GOT3 (cell line): ENCODE results near the gene RPS6KA2.

Source experiments
- DNase-seq: peaks from one replicate; lab custom pipeline; 2025; ENCODE audit warnings: mixed read lengths; lab: John Stamatoyannopoulos, UW

The RPS6KA2 gene

DNA sequence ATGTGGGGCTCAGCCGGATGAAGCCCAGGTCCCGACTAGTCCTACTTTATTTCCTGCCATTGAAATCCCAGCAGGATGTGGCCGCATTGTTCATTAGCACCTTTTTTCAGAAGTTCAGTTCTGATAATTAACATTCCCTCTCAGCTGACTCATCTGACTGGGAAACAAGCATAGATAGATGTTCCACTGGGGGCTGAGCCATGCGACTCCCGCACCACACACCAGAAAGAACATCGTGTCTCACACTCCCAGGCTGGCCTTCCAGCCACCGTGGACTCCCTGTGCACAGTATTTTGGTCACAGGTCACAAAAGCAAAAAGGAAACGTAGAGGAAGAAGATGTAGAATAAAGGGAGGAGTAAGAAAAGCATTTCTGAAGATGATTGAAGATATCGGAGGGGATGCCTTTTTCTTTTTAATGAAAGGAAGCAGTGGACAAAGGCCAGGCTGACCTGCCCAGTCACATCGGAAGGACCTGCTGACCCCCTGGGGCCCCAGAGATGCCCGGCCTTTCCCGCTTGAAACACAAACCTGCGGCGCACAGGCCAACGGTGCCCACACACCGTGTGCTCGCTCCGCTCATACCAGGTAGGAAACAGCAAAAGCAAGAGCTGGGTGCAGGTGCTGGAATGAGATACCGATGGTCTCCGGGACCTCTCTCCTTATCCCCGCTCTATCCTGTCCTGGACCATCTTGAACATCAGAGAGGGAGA is 11.8 kb downstream of the RPS6KA2 start:
- no peak for DNase-seq

DNA sequence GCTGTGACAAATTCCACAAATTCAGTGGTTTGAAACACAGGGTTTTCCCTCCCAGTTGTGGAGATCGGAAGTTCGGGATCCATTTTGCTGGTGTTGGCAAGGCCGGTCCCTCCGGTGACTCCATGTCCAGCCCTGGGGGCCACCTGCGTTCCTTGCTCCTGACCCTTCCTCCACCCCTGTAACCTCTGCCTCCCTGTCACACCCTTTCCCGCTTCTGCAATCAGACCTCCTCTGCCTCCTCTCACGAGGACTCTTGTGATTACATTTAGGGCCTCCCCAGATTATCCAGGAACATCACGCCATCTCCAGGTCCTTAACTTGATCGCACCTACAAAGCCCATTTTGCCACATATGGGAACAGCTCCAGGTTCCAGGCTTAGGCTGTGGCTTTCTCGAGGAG is 12.5 kb downstream of the RPS6KA2 start:
- no peak for DNase-seq

DNA sequence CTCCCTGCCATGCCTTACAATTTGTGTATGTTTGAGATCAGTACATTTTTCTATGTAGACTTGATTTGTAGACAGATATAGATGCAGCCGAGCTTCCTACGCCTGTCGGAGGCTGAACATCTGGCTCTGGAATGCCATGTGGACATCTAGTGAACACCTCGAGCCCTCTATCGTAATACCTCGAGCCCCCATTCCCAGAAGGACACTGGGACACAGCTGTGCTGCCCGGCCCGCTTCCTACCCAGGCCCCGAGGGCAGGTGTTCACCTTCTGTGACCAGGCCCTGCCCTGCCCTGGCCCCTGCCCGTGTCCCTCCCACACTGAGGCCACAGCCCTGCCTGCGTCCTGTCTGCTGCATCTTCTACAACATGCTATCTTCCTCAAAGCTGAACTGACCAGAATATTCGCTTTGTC is 12.9 kb downstream of the RPS6KA2 start:
- DNase-seq = no peak

DNA sequence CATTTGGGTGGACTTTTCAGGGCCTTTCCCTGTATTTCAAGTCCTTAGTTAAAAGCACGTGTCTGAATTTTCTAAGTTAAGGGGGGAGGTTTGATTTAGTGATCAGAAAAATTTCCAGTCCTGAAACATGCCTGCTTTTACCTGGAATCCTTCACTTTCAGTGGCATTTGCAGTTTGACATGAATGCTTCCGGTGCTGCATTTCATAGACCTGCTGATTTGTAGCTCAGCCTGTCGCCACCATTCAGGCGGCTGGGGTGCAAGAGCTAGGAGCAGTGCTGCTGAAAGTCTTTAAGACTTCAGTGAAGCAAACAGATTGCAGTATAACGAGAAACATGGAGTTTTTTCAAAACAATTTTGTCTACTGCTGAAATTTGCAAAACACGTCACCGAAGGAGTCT is 14.0 kb downstream of the RPS6KA2 start:
- DNase-seq = no peak

DNA sequence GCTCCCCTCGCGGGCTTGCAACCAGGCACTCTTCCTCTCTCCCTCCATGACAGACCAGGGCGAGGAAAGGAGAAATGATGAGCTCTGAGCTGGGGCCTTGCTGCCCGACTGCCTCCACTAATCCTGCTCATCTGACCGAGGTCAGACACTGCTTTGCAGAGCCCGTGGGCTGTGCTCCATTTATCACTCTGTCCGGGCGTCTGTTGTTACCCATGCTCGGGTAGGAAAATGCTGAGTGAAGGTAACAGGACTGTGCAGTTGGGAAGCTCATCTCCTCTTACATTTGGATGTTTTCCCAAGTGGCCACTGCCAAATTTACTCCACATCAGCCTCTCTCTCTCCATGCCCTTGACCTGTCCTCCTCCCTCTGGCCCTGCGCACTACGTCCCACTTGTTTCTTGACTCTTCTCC is 14.6 kb downstream of the RPS6KA2 start:
- no peak for DNase-seq

- no peak for DNase-seq
Observed at GRCh38 chr6:166611631-166612030, 15.4 kb downstream of the RPS6KA2 start.

DNA sequence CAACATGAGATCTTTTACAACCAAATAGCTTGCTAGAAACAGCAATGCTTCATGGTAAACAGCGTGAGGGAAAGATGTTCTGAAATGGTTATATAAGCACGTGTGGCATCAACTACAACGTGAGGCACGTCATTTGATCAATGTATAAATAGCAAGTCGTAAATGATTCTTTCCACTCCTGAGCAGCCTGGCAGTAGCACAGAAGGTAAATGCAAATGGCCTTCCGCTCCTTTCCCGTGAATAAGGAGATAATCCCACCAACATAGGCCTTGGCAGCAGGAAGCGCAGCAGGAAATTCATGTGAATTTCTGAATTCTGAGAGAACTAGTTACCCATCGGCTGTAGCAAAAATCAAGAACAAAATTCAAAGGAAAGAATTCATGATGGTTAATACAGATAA is 17.0 kb downstream of the RPS6KA2 start:
- DNase-seq = no peak

DNA sequence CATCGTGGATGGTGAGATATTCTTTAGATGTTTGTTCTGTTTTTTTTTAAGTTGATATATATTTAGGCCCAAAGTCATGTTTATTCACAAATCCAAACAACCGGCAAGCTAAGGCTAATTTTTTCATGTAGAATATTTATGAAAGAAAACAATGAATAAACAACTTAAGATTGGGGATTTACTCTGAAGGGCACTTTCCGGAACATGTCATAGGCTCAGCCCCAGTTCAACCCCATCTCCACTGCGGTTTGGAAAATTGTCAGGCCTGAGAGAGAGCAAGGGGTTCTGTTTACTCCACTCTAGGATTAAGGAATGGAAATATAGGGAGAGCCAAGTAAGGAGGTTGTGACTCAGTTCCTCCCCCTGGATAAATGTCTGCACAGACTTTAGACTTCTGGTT is 18.3 kb downstream of the RPS6KA2 start:
- no peak for DNase-seq

GRCh38 chr6:166605752-166606151 is 21.3 kb downstream of the RPS6KA2 start:
- DNase-seq = no peak

- no peak for DNase-seq
Observed at GRCh38 chr6:166604911-166605310, 22.1 kb downstream of the RPS6KA2 start.

DNA sequence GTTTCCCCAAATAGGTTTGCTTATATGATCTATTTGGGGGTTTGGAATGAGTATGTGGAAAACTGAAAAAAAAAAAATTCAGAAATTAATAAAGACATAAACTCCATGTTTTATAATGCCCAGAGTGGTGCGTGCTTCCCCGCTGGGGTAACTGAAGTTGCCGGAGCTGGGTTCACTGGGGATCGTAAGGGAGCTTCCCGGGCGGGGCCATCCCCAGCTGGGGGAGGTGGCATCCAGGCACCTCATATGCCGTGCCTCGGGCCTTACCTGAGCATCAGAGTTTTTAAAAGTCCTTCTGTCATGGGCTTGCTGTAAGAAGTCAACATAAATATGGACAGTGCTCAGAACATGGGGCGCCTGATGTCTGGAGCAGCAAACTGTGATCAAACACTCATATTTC is 22.7 kb downstream of the RPS6KA2 start:
- no peak for DNase-seq

DNA sequence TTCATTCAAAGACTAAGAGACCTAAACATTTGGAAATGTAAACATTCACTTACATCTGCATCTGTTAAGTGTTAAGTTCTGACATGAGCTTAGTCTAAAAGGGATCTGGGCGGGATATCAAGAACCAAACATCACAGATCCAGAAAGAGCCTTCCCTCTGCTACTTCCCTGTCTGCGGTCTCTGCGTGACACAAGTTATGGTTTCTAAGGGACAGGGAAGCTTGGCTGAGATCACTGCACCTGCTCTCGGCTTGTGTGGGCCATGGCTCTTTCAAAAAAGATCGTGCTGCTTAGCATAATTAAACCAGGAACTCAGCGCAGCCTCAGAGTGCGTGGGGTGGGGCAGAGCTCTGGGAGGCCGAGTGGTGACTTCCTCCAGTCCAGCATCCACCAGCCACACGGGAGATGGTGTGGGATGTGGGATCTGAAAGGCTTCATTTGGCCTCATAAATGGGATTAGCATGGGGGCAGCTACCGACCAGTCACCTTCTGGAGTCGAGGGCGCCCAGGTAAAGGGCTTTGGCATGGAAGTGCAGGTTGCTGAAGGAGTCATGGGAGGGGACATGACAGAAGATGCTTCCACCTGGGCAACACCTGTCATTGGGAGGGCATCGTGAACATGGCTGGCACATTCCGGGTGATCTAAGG is 23.9 kb downstream of the RPS6KA2 start:
- no peak for DNase-seq

GRCh38 chr6:166601956-166602355 is 25.1 kb downstream of the RPS6KA2 start:
- DNase-seq = no peak

- no peak for DNase-seq
Observed at GRCh38 chr6:166600931-166601330, 26.1 kb downstream of the RPS6KA2 start.

DNA sequence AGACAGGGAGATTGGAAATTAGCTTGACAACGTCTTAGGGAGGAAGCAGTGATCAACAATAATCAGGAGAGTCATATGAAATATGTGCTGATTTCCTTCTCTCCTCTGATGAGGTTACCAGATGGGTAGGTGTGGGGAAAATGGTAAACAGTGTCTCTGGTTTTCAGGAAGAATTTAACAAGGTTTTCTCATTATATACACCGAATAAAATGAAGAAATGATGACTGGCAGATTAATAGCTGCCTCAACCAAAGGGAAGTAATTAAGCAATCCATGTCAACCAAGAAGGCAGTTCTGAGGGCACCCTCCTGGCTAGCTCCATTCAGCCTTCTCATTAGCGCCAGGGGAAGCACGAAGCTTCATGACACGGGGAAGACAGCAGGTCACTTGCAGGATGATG is 27.8 kb downstream of the RPS6KA2 start:
- no peak for DNase-seq

DNA sequence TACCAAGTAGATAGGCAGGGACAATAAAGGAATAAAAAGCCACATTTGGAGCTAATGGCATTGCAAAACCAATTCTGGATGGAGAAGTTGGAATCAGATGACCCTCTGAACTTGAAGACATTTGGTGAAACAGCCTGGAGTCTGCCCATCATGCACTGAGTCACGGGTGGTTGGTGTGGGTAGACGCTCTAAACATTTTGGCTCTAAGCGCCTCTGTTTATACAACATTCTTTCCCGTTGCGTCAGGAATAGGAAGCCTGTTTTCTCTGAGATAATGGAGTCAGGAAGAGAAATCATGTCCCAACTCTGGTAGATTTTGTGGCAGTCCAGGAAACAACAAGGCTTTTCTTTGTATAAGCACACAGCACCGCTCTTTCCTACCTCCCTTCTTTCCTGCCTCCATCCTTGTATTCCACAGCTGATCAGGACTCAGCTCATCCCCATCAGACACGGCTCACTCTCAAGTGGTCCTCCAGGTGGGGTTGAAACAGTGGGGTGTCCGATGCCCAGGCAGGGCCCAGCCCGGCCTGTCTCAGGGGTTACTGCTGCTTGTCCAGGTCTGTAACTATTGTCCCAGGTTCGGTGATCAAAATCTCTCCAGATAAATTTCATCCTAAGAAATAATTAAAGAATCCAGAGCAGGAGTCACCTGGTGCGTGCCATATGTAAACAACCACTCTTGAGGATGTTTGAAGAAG is 28.5 kb downstream of the RPS6KA2 start:
- no peak for DNase-seq

DNA sequence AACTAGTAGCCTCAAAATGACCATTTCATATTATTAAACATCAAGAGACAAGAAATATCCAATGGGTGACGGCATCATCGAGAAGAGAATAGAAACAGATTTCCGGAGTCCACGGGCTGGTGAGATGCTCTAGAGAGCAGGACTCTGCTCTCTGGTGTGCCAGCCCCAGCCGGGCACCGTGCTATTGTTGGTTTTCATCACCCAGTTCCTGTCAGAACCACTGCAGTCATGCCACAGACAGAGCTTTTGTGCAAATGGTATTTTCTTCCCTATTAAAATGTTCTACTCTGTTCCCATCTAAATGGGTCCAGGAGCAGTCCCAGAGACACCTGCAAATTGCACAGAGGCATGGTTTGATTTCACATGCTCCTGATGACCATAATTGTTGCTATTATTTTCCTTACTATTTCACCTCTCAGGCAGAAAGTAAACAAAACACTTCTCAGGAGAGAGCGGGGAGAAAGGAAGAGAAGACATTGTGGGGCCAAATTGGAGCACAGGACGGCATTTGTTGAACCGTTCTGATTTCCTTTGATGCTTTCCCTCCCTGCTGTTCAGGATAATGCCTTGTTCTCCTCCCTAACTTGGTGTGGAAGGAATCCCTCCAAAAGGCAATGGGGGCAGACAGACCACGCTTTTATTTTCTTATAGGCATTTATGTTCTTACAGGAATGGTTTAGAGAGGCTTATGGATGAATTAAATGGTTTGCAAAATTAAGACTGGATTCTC is 29.2 kb downstream of the RPS6KA2 start:
- no peak for DNase-seq

- DNase-seq = no peak
Observed at GRCh38 chr6:166596776-166597507, 30.1 kb downstream of the RPS6KA2 start.

DNA sequence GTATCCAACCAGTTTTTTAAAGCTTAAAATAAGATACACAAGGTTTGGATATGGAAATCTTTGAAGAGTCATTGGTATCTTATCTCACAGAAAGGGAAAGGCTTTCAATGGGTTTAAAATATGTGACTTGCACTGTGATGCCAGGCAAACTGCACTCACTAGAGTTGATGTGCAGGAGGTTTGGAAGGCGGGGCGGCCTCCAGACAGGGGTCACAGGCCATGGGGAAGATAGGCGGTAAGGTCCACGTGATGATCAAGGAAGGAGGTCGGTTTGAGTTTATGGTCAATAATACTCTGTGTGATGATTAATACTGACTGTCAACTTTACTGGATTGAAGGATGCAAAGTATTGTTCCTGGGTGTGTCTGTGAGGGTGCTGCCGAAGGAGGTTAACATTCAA is 31.1 kb downstream of the RPS6KA2 start:
- no peak for DNase-seq

DNA sequence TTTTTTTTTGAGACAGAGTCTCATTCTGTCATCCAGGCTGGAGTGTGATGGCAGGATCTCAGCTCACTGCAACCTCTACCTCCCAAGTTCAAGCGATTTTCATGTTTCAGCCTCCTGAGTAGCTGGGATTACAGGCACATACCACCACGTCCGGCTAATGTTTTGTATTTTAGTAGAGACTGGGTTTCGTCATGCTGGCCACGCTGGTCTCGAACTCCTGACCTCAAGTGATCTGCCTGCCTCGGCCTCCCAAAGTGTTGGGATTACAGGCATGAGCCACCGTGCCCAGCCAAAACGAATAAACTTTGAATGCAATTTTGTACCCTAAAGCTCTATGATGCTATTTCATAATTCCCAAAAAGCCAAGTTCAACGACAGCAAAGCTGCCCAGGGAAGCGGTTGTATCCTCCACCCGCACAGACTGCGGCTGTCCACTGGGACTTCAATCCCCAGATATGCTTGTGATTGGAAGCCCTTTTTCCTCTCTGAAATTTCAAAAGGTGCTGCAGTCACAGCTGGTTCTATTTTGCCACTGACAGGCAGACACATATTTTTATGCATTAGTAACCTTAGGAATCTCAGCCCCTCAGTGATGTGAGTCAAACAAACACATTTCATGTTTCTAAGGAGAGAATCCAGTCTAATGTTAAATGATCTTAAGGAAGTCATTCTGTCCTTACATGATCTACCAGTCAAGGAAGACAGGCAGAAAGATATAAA is 31.8 kb downstream of the RPS6KA2 start:
- DNase-seq = no peak

- no peak for DNase-seq
Observed at GRCh38 chr6:166592821-166593220, 34.2 kb downstream of the RPS6KA2 start.
